H9 (cell line): ENCODE data around the gene ABR. TPM values are rescaled to one million over a fixed set of nuclear protein-coding genes. Genes with fewer than 3 reads are reported as not detected.
A peak's percentile ranks its signal among the peaks of the same experiment; 100 is the strongest.

Experiments
- DNase-seq: peaks from one replicate; pipeline ENCODE4 v3.0.0-alpha.2; 2017
- H2AFZ ChIP-seq: one replicate; pipeline ENCODE4 v1.6.1; 2013; ENCODE audit warnings: mild to moderate bottlenecking, low read length, control low read depth, moderate library complexity
- H2AK5ac ChIP-seq: 2 replicates; pipeline ENCODE4 v1.6.1; 2013; ENCODE audit warnings: low read length, control low read depth, mixed read lengths; ENCODE audit not compliant: insufficient read length
- H2BK120ac ChIP-seq: one replicate; pipeline ENCODE4 v1.6.1; 2013; ENCODE audit warnings: low read depth, mild to moderate bottlenecking, low read length, control low read depth, inconsistent platforms; ENCODE audit not compliant: poor library complexity, severe bottlenecking
- H2BK12ac ChIP-seq: 2 replicates; pipeline ENCODE4 v1.6.1; 2013; ENCODE audit warnings: low read length, control low read depth, mixed read lengths, low read depth; ENCODE audit not compliant: insufficient read length
- H2BK15ac ChIP-seq: 2 replicates; pipeline ENCODE4 v1.6.1; 2013; ENCODE audit warnings: low read depth, low read length, control low read depth
- H2BK20ac ChIP-seq: one replicate; pipeline ENCODE4 v1.6.1; 2013; ENCODE audit warnings: low read depth, mild to moderate bottlenecking, low read length, control low read depth, inconsistent platforms; ENCODE audit not compliant: poor library complexity, severe bottlenecking
- H2BK5ac ChIP-seq: 2 replicates; pipeline ENCODE4 v1.6.1; 2013; ENCODE audit warnings: low read length, control low read depth, mixed read lengths; ENCODE audit not compliant: insufficient read length
- H3K14ac ChIP-seq: 2 replicates; pipeline ENCODE4 v1.6.1; 2013; ENCODE audit warnings: low read length, control low read depth; ENCODE audit not compliant: insufficient read depth
- H3K18ac ChIP-seq: 2 replicates; pipeline ENCODE4 v1.6.1; 2013; ENCODE audit warnings: low read depth, mild to moderate bottlenecking, mixed read lengths, low read length, control low read depth; ENCODE audit not compliant: insufficient read length
- H3K23ac ChIP-seq: 2 replicates; pipeline ENCODE4 v1.6.1; 2013; ENCODE audit warnings: low read length, control low read depth, mixed read lengths, low read depth; ENCODE audit not compliant: insufficient read length
- H3K23me2 ChIP-seq: 2 replicates; pipeline ENCODE4 v1.6.1; 2013; ENCODE audit warnings: low read depth, mild to moderate bottlenecking, mixed read lengths, low read length, control low read depth; ENCODE audit not compliant: insufficient read length, poor library complexity, severe bottlenecking
- H3K27ac ChIP-seq: 2 replicates; pipeline ENCODE4 v1.5.1; 2013; ENCODE audit warnings: low read length, control low read depth, mixed read lengths, low read depth; ENCODE audit not compliant: insufficient read length
- H3K27me3 ChIP-seq: 2 replicates; pipeline ENCODE4 v1.6.1; 2013; ENCODE audit warnings: low read length, control low read depth, inconsistent platforms; ENCODE audit not compliant: insufficient read depth
- H3K4ac ChIP-seq: 2 replicates; pipeline ENCODE4 v1.6.1; 2013; ENCODE audit warnings: low read depth, mild to moderate bottlenecking, control low read depth, inconsistent platforms, low read length, moderate library complexity
- H3K4me1 ChIP-seq: 2 replicates; pipeline ENCODE4 v1.6.1; 2013; ENCODE audit warnings: low read length, control low read depth, inconsistent platforms; ENCODE audit not compliant: insufficient read depth
- H3K4me2 ChIP-seq: 2 replicates; pipeline ENCODE4 v1.6.1; 2013; ENCODE audit warnings: low read length, control low read depth, mixed read lengths; ENCODE audit not compliant: insufficient read length, insufficient read depth
- H3K56ac ChIP-seq: 2 replicates; pipeline ENCODE4 v1.6.1; 2013; ENCODE audit warnings: low read depth, mild to moderate bottlenecking, mixed read lengths, low read length, control low read depth; ENCODE audit not compliant: insufficient read length
- H3K79me1 ChIP-seq: 2 replicates; pipeline ENCODE4 v1.6.1; 2013; ENCODE audit warnings: low read depth, mild to moderate bottlenecking, moderate library complexity, low read length, control low read depth, inconsistent platforms; ENCODE audit not compliant: insufficient read depth, poor library complexity, severe bottlenecking
- H3K79me2 ChIP-seq: 2 replicates; pipeline ENCODE4 v1.6.1; 2013; ENCODE audit warnings: low read length, control low read depth, inconsistent platforms; ENCODE audit not compliant: insufficient read depth
- H3K9ac ChIP-seq: 2 replicates; pipeline ENCODE4 v1.6.1; 2013; ENCODE audit warnings: low read length, control low read depth, mixed read lengths; ENCODE audit not compliant: insufficient read length; ENCODE audit errors: extremely low read depth
- H3K9me3 ChIP-seq: one replicate; pipeline ENCODE4 v1.6.1; 2013; ENCODE audit warnings: low read depth, low read length, inconsistent platforms; ENCODE audit not compliant: control insufficient read depth
- H3T11ph ChIP-seq: one replicate; pipeline ENCODE4 v1.6.1; 2013; ENCODE audit warnings: mild to moderate bottlenecking, low read length, control low read depth, inconsistent platforms
- H4K20me1 ChIP-seq: one replicate; pipeline ENCODE4 v1.6.1; 2013; ENCODE audit not compliant: control insufficient read depth, insufficient read length, insufficient read depth
- H4K5ac ChIP-seq: 2 replicates; pipeline ENCODE4 v1.6.1; 2013; ENCODE audit warnings: low read depth, mild to moderate bottlenecking, mixed read lengths, low read length, control low read depth; ENCODE audit not compliant: insufficient read length
- H4K8ac ChIP-seq: replicated peaks from 2 replicates; pipeline ENCODE4 v1.6.1; 2013; ENCODE audit warnings: low read length, control low read depth, mixed read lengths, low read depth; ENCODE audit not compliant: insufficient read length
- H4K91ac ChIP-seq: 2 replicates; pipeline ENCODE4 v1.6.1; 2013; ENCODE audit warnings: low read depth, mild to moderate bottlenecking, moderate library complexity, mixed read lengths, low read length, control low read depth; ENCODE audit not compliant: insufficient read length
- H3K27ac Mint-ChIP-seq, 3 experiments: 2 replicates in 2 of 3; 3 replicates in 1 of 3; pipeline ENCODE4 v1.8.0; 2020 to 2021; ENCODE audit warnings: mixed read lengths in 3 of 3, mild to moderate bottlenecking in 1 of 3, moderate library complexity in 1 of 3
- H3K27me3 Mint-ChIP-seq: 2 replicates; pipeline ENCODE4 v1.8.0; 2021; ENCODE audit warnings: low read depth, mild to moderate bottlenecking, moderate library complexity, mixed read lengths
- H3K36me3 Mint-ChIP-seq, 3 experiments: 2 replicates in 2 of 3; 3 replicates in 1 of 3; pipeline ENCODE4 v1.8.0; 2020 to 2021; ENCODE audit warnings: low read depth in 3 of 3, mixed read lengths in 3 of 3; ENCODE audit not compliant: insufficient read depth in 1 of 3
- H3K4me1 Mint-ChIP-seq, 2 experiments: 2 replicates each; pipeline ENCODE4 v1.8.0; 2020; ENCODE audit warnings: mixed read lengths in 2 of 2
- H3K4me3 Mint-ChIP-seq, 2 experiments: 2 replicates in 1 of 2; 3 replicates in 1 of 2; pipeline ENCODE4 v1.8.0; 2020 to 2021; ENCODE audit warnings: mild to moderate bottlenecking in 2 of 2, mixed read lengths in 2 of 2, moderate library complexity in 1 of 2
- H3K9me3 Mint-ChIP-seq, 2 experiments: 2 replicates in 1 of 2; 3 replicates in 1 of 2; pipeline ENCODE4 v1.8.0; 2020; ENCODE audit warnings: mild to moderate bottlenecking in 2 of 2, mixed read lengths in 2 of 2, moderate library complexity in 1 of 2
- WGBS: extraction: QIAGEN DNeasy Blood & Tissue Kit; methylation state at CpG from one replicate; pipeline ENCODE4 v1.1.7; 2013; ENCODE audit warnings: missing lambda C conversion rate, low lambda C conversion rate, mixed read lengths; ENCODE audit not compliant: insufficient read length; ENCODE audit errors: extremely low coverage; 5-methylcytosine and 5-hydroxymethylcytosine counted together
- total RNA-seq: library from RNA; stranded (reverse); gene quantifications from 2 replicates; pipeline ENCODE4 v1.2.1, GENCODE V29; 2021
- TF ChIP-seq, protein P1 (sequence below): fragments of 200-600 bp; sonication (generic); conservative IDR thresholded peaks from 3 replicates; pipeline ENCODE4 v1.8.0; 2021; ENCODE audit warnings: antibody characterized with exemption, mild to moderate bottlenecking

ABR gene
- total RNA-seq, 1 experiment from 2014 or later = 34.7 TPM

DNA sequence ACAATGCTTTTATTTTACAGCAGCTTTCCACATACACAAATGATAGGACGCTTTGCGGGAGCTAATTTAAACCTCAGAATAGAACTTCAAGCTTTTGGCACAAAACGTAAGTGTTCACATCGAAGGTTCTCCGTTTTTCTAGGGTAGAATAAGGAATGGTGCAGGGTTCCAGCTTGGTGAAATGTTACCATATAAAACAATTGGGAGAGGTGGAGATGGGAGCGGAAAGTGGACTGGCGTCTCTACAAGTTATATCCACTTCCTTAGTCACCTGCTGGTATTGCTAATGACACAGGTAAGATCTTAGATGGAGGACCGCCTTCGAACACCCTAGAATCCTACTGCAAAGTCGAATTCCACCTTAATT lies 198.5 kb downstream of the ABR start:
- Histone ChIP-seq H4K91ac (no peak overlapping the region), H4K20me1 (no peaks in the 10 kb centered on the region), H3K18ac (no peak overlapping the region), H2BK20ac (no peak overlapping the region), H2BK5ac (no peak overlapping the region), H3K4me2 (no peak overlapping the region), H3K4ac (no peak overlapping the region), H3K9me3 (no peaks in the 10 kb centered on the region), H2AK5ac (no peak overlapping the region), H2BK12ac (no peak overlapping the region), H3K56ac (no peak overlapping the region), H3K14ac (no peak overlapping the region), H4K5ac (no peak overlapping the region), H4K8ac (no peak overlapping the region), H3T11ph (no peak overlapping the region), H3K79me1 (no peaks in the 10 kb centered on the region), H3K27me3 (no peaks in the 10 kb centered on the region), H2AFZ (peak overlapping the region; percentile 83), H2BK120ac (no peak overlapping the region), H3K23me2 (peaks cover 18% of the 10 kb centered on the region), H3K79me2 (peaks cover 13% of the 10 kb centered on the region), H3K27ac (no peak overlapping the region), H3K4me1 (peaks cover 4% of the 10 kb centered on the region), H2BK15ac (no peak overlapping the region), H3K23ac (no peak overlapping the region), H3K9ac (no peak overlapping the region)
- H3K27ac Mint-ChIP-seq = no peak overlapping the region
- TF ChIP-seq, protein P1, sequence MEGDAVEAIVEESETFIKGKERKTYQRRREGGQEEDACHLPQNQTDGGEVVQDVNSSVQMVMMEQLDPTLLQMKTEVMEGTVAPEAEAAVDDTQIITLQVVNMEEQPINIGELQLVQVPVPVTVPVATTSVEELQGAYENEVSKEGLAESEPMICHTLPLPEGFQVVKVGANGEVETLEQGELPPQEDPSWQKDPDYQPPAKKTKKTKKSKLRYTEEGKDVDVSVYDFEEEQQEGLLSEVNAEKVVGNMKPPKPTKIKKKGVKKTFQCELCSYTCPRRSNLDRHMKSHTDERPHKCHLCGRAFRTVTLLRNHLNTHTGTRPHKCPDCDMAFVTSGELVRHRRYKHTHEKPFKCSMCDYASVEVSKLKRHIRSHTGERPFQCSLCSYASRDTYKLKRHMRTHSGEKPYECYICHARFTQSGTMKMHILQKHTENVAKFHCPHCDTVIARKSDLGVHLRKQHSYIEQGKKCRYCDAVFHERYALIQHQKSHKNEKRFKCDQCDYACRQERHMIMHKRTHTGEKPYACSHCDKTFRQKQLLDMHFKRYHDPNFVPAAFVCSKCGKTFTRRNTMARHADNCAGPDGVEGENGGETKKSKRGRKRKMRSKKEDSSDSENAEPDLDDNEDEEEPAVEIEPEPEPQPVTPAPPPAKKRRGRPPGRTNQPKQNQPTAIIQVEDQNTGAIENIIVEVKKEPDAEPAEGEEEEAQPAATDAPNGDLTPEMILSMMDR = no peak; the same call in 2 of the 3 replicates
- no peaks in the 10 kb centered on the region; a peak in 1 of 5 replicates for H3K9me3 Mint-ChIP-seq
- WGBS = no CpG with 5 or more reads among the region's 10 CpGs
- H3K36me3 Mint-ChIP-seq = peaks cover 0 to 3% (median 2%) of the 10 kb centered on the region in 3 experiments; a peak in 2 of 7 replicates
- H3K4me1 Mint-ChIP-seq = peaks cover 26 to 29% of the 10 kb centered on the region in 2 experiments
- no peaks in the 10 kb centered on the region for H3K27me3 Mint-ChIP-seq
- no peak for DNase-seq
- H3K4me3 Mint-ChIP-seq = peak overlapping the region; percentile 46 to 68; a peak in 3 of 5 replicates
